K562 (cell line): Measurements from ENCODE around the gene SLC26A2.
A peak's percentile ranks its signal among the peaks of the same experiment; 100 is the strongest.

Experiments
- CEBPB ChIP-seq: fragments of 450-650 bp; IDR thresholded peaks from 2 replicates; pipeline ENCODE4 v1.6.1; 2016; ENCODE audit warnings: missing genetic modification characterization, missing compliant biosample characterization
- DNMT1 ChIP-seq: fragments of 450-650 bp; IDR thresholded peaks from 2 replicates; pipeline ENCODE4 v1.6.1; 2016; ENCODE audit warnings: antibody characterized with exemption, mild to moderate bottlenecking
- HSF4 ChIP-seq: fragments of 250-450 bp; sonication (Bioruptor Pico); IDR thresholded peaks from 2 replicates; pipeline ENCODE4 v2.1.2; 2022; ENCODE audit warnings: mild to moderate bottlenecking, moderate library complexity, borderline replicate concordance
- MLX ChIP-seq, 2 experiments: fragments of 450-650 bp in 1 of 2; sonication (generic) in 1 of 2; formaldehyde crosslinking; conservative IDR thresholded peaks; 2 replicates each; pipeline versions ENCODE4 v1.4.0 to v1.8.1; 2020 to 2022; ENCODE audit warnings: mild to moderate bottlenecking in 1 of 2, missing genetic modification reagents in 1 of 2
- NRF1 ChIP-seq, 2 experiments: fragments of 450-650 bp; IDR thresholded peaks in 1 of 2; conservative IDR thresholded peaks in 1 of 2; 2 replicates each; pipeline ENCODE4 v1.6.1; 2014; ENCODE audit warnings: mild to moderate bottlenecking in 2 of 2
- PHF8 ChIP-seq: fragments of 200-600 bp; sonication (generic); IDR thresholded peaks from 2 replicates; pipeline ENCODE4 v1.6.1; 2012; ENCODE audit warnings: mixed run types, mild to moderate bottlenecking, inconsistent platforms, low read length, moderate library complexity, borderline replicate concordance
- POLR2A ChIP-seq: fragments of 450-650 bp; conservative IDR thresholded peaks from 2 replicates; pipeline ENCODE4 v1.6.1; 2016
- POLR2AphosphoS2 ChIP-seq: IDR thresholded peaks from 2 replicates; pipeline ENCODE4 v1.6.1; 2012; ENCODE audit warnings: low read length, improper control_type of control experiment
- POLR3A ChIP-seq: IDR thresholded peaks from 2 replicates; pipeline ENCODE4 v1.6.1; 2011; ENCODE audit warnings: borderline replicate concordance, mild to moderate bottlenecking, moderate library complexity; ENCODE audit not compliant: insufficient read length, insufficient read depth; ENCODE audit errors: extremely low read depth
- REST ChIP-seq, 2 experiments: fragments of 450-650 bp; formaldehyde crosslinking in 1 of 2; IDR thresholded peaks; 2 replicates each; pipeline versions ENCODE4 v1.4.0 to v1.6.1; 2014 to 2020; ENCODE audit warnings: mild to moderate bottlenecking in 2 of 2, borderline replicate concordance in 1 of 2, low read depth in 1 of 2
- SMARCA4 ChIP-seq: fragments of 450-650 bp; IDR thresholded peaks from 2 replicates; pipeline ENCODE4 v1.6.1; 2016
- ZBTB11 ChIP-seq, 3 experiments: fragments of 200-800 bp in 1 of 3; fragments of 250-450 bp in 1 of 3; fragments of 450-650 bp in 1 of 3; sonication (Bioruptor Pico) in 1 of 3; sonication (Bioruptor generic) in 1 of 3; formaldehyde crosslinking in 1 of 3; IDR thresholded peaks; 2 replicates each; pipeline versions ENCODE4 v1.6.1 to v1.8.0; 2016 to 2022; ENCODE audit warnings: mild to moderate bottlenecking in 2 of 3, missing genetic modification characterization in 2 of 3, missing compliant biosample characterization in 1 of 3, moderate library complexity in 1 of 3
- ZBTB40 ChIP-seq, 2 experiments: fragments of 450-650 bp in 1 of 2; sonication (generic) in 1 of 2; formaldehyde crosslinking in 1 of 2; IDR thresholded peaks; 2 replicates each; pipeline versions ENCODE4 v1.7.1 to v1.9.0; 2016 to 2022; ENCODE audit warnings: inconsistent platforms in 1 of 2, mild to moderate bottlenecking in 1 of 2, missing genetic modification reagents in 1 of 2

- TF ChIP-seq POLR2A, result no peak
- peak; percentile 84 for TF ChIP-seq SMARCA4
- TF ChIP-seq POLR3A, result no peak
- 0 out of 6 replicates have a peak, but pooled peaks of 1 of the 3 experiments have one; percentile 31 for TF ChIP-seq ZBTB11 (CRISPR knock-in tag; IDR thresholded peaks at IDR 0.05)
- no peak for TF ChIP-seq NRF1 (conservative IDR thresholded peaks at IDR 0.05 in 1 of 2, IDR thresholded peaks at IDR 0.05 in 1 of 2)
- TF ChIP-seq MLX (CRISPR knock-in tag; conservative IDR thresholded peaks at IDR 0.05), result no peak
- no peak for TF ChIP-seq DNMT1
- TF ChIP-seq CEBPB, result no peak
- TF ChIP-seq HSF4 (CRISPR knock-in tag), result no peak
- TF ChIP-seq REST (IDR thresholded peaks at IDR 0.05; ENCODE audit: borderline replicate concordance), result no peak
- TF ChIP-seq REST (CRISPR knock-in tag; IDR thresholded peaks at IDR 0.05; ENCODE audit: low read depth), result no peak
- TF ChIP-seq PHF8, result no peak
- TF ChIP-seq POLR2AphosphoS2, result no peak
- no peak for TF ChIP-seq ZBTB40 (IDR thresholded peaks at IDR 0.05)
- no peak for TF ChIP-seq ZBTB40 (CRISPR knock-in tag; IDR thresholded peaks at IDR 0.05)
These were observed 66.2 kb downstream of the SLC26A2 start for GRCh38 chr5:150026682-150027172.
